Stimulated activated naive CD8-positive, alpha-beta T cell treated with anti-CD3 and anti-CD28 coated beads, Interleukin-15, Interleukin-2, amounts not matched to agents 100 U/mL and 50 U/mL, for 24 hours (primary cell): ENCODE results near the gene ABHD17B.
A peak's percentile ranks its signal among the peaks of the same experiment; 100 is the strongest.
"Not testable (repeated sequence)": the region's sequence is repeated elsewhere in the genome, so short reads cannot be mapped to it uniquely, and the experiment has no call there.

Source experiments
- ATAC-seq: fragments of 150-1000 bp; cut with Tn5 transposase; one replicate; pipeline ENCODE4 v1.10.0; 2021
- DNase-seq: peaks from one replicate; pipeline ENCODE4 v3.0.0; 2021

Gene ABHD17B

GRCh38 chr9:71911061-71911907 is at the start of gene ABHD17B, which contains the start of gene C9orf85:
Gene ABHD17B (minus strand): TSS chr9:71911193. CDS start chr9:71875080, 36,113 bp downstream.
Gene C9orf85 (plus strand): TSS chr9:71911639. CDS start chr9:71911735, 96 bp downstream.
- DNase-seq (peak; percentile 97), ATAC-seq (peak; percentile 96)

- no peak for DNase-seq
- ATAC-seq, result no peak
Observed at GRCh38 chr9:71955300-71955915, 44.4 kb upstream of the ABHD17B start.

DNA sequence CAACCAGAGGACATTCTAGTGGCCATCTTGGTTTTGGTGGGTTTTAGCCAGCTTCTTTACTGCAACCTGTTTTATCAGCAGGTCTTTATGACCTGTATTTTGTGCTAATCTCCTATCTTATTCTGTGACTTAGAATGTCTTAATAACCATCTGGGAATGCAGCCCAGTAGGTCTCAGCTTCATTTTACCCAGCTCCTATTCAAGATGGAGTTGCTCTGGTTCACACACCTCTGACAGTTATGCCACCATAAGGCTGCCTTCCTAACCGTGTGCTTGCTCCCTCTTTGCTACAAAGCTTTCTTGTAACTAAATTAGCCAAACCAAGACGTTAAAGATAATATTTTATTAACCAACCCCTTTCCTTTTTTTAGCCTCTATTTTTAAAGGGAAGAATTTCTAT is 43.7 kb upstream of the ABHD17B start:
- not testable (repeated sequence) for ATAC-seq, DNase-seq

GRCh38 chr9:71944754-71945375 is 33.9 kb upstream of the ABHD17B start:
- DNase-seq (no peak), ATAC-seq (no peak)

DNA sequence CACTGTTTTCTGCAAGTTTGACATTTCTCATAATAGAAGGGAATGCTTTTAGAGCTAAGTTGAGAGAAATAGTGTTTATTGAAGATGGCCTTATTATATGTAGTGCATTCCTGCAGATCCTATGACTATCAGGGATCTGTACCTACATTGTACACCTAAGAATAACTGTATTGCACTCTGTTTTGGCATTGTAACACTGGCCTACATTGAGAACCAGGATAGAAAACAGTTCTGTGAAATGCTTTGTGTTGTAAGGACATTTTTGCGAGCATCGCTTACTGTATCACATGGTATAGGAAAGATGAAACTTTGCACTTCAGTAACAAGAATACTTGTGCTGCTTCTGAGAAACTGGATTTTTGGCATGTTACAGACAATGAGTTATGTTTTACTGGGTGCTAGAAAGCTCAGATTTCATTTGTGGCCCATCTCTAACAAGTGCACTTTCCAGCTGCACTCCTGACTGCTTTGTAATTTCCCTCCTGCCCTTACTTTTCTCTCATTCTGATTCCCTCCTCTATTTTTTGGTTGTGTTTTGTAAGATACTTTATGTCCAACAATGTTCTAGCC is 31.1 kb upstream of the ABHD17B start:
- ATAC-seq (no peak), DNase-seq (no peak)

DNA sequence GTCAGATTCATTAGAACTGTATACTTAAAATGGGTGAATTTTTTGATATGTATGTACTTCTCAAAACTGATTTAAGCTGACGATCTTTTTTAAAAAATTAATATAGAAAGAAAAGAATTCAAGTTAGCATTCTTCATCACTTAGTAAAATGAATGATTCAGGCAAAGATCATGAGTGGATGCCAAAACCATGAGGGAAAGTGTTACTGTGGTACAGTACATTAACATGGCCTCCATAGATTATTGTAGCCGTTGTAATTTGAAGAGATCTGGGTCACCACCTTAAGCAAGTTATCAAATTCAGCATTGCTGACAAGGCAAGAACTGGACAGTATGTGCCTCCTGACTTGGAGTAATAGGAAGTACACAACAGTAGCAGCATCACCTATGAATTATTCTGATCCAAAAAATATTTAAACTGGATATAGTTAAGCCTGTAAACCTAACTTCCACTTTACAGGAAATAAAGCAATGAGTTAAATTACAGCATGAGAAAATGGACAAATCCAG is 30.1 kb upstream of the ABHD17B start:
- no peak for DNase-seq
- no peak for ATAC-seq

GRCh38 chr9:71937898-71938297 is 26.9 kb upstream of the ABHD17B start:
- DNase-seq, result no peak
- ATAC-seq, result no peak

DNA sequence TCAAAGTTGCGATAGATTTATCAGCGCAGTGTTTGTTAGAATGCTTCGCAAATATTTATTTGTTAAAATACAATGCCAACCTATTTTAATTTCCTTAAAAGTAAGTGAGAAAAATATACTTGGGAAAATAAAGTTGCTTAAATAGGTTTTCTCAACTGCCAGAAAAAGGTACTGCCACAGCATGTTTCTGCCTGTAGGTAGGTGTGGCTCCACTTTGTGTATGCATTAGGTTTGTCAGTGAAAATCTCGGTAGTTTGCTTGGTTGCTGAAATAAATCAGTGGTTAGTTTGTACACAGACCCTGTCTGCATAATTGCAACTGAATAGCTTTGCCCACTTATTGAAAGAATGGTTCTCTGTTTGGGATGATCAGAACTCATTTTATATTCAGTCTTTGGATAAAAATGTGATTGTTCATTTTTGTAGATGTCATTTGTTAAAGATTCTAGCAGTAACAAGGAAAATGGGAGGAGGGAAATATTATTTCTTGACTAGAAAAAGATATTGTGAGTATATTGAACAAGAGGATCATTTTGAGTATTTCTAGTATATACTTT is 26.2 kb upstream of the ABHD17B start:
- ATAC-seq, result no peak

GRCh38 chr9:71936066-71936465 is 25.1 kb upstream of the ABHD17B start:
- no peak for DNase-seq
- no peak for ATAC-seq

More for the DNA sequence above, 26.2 kb upstream of the ABHD17B start:
- DNase-seq, result no peak

DNA sequence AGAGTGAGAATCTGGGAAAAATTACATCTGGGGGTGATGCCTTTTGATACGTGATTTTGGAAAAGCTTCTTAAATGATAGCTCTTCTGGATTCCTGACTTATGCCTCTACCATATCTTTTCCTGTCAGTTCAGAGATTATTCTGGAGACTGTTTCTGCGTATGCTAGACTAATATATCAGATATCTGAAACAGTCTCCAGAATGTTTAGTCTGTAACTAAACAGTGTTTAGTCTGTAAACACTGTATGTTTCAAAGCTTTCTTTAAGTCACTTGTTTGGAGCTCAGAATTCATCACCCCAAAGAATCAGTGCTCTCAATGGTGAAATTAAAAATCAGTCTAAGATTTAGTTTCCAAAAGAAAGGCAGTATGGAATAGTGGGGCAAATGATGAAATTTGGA is 20.2 kb upstream of the ABHD17B start:
- ATAC-seq, result no peak
- DNase-seq, result no peak

DNA sequence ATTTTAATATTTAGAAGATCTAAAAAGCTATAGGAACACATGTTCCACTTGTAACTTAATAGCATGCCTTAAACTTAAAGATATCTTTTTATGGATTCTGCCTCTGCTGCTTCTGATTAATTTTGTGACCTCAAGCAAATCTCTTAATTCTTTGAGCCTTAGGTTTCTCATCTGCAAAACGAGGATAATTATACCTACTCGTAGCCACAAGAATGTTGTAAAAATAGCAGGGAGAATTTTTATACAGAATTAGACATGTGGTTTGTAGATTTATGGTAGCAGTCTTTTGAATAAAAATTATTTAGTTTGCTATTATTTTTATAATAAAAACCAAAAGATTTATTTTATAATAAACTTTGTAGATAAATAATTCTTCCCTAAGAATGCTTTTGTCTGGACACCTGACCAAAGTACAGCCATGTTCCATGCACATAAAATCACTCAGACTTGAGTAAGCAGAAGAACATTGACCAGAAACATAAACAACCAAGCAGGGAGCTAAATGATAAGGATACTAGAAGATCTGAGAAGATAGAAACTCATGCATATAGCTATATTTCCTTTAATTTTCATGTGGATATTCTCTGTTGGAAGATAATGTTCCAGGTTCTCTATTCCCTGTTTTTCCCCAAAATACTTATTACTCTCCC is 18.9 kb upstream of the ABHD17B start:
- ATAC-seq (no peak), DNase-seq (no peak)

GRCh38 chr9:71929223-71929622 is 18.2 kb upstream of the ABHD17B start:
- DNase-seq, result no peak
- no peak for ATAC-seq

GRCh38 chr9:71928806-71929205 is 17.8 kb upstream of the ABHD17B start:
- ATAC-seq (no peak), DNase-seq (no peak)

DNA sequence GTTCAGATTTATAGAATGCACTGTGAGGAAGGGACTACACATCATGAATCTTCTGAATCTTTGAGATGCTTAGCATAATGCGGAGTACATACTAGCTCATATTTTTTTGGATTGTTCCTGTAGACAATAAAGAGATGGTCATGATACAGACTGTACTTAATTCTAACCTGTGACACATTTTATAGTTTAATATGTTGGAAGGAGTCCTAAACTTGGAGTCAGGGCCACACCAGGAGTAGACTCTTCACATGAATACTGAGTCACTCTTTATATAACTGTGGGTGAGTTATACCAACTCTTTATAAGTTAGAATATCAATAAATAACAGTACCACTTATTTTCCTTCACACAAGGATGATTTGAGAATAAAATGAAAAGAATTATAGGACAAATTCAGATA is 17.4 kb upstream of the ABHD17B start:
- DNase-seq (no peak), ATAC-seq (no peak)

DNA sequence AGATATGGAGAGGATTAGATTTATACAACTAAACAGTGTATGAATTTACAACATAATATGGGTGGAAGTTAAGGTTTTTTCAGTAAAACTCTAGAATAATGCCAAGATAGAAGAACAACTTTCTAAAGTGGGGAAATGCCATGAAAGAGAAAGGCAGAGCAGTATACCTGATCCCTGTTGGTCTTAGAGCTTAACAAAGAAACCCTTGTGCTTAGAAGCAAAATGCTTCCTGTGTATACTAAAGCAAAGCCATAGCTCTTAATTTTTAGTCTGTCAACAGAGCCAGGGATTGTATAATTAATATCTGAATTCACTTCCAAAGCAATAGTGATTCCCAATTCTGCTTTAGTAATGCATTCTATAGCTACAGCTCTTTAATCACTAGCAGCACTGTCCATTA is 14.8 kb upstream of the ABHD17B start:
- ATAC-seq (no peak), DNase-seq (no peak)

GRCh38 chr9:71924576-71924975 is 13.6 kb upstream of the ABHD17B start:
- DNase-seq, result no peak
- ATAC-seq, result no peak

GRCh38 chr9:71921190-71921814 is 10.3 kb upstream of the ABHD17B start:
- DNase-seq (no peak), ATAC-seq (no peak)

DNA sequence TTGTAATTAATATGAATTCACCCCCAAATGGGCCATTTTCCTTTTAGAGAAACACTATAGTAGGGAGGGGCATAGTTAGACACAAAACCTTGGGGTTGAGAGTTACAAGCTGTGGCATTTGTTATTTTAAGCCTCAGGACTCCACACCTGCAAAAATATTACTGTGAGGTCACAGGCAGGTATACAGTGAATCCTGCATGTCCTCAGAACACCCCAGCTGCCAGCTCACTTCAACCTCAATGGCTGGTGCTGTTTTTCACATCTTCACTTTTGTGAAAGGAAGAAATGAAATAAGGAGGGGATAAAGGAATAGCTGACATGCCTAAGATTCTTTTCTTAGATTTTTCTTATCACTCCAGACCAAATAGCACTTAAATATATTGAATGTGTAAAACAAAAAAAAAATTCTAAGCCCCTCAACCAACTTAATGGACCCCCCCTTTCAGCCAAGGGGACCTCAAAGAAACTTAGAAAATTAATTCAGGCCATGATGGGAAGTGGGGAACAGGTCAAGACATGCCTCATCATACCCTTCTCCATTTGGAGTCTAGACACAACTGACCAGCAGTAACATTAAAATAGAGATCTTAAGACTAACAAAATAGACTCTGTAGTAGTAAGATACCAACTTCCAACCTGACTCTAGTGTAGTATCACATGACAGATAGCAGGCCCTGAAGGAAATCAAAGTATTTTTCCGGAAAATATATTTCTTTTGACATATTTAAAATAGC is 9.6 kb upstream of the ABHD17B start:
- ATAC-seq (no peak), DNase-seq (no peak)

DNA sequence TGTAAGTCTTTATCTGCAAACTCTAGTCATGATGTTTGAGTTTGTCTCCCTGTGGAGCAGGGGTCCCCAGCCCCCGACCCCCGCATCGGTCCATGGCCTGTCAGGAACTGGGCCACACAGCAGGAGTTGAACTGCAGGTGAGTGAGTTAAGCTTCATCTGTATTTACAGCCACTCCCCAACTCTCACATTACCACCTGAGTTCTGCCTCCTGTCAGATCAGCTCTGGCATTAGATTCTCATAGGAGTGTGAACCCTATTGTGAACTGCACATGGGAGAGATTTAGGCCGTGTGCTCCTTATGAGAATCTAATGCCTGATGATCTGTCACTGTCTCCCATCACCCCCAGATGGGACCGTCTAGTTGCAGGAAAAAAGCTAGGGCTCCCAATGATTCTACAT is 7.4 kb upstream of the ABHD17B start:
- no peak for ATAC-seq
- no peak for DNase-seq

DNA sequence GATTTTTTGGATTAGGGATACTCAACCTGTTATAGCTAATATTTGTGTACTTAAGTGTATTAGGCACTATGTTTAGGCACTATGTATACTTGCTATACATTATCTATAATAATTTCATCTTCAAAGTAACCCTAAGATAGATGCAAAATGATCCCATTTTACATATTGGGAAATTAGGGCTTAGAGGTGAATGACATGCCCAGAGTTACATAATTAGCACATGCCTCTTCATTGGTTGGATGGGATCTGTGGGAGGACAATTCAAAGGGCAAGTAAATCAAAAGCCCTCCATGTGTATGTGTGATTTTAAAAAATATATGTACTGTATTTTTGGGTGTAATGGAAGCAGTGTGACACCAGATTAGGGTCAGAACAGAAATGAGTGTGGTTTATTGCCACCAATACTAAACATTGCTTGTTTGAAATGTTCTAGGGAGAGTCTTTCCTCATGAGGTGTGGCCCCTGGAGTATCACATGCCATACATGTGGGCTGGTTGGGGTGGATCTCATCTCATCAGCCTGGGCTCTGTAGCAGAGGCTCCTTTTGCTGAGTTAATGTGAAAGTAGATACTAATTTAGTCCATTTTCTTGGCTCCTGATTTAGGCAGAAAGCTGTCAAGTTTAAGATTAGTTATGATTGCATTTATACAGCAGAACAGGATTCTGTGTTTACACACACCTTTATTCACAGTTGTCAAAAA is 6.0 kb upstream of the ABHD17B start:
- DNase-seq (no peak), ATAC-seq (peak; percentile 78)
